GM18505 (cell line): ENCODE results near the gene LIN37.

ENCODE experiments used
- ATAC-seq: cut with Tn5 transposase; IDR thresholded peaks from one replicate; pipeline ENCODE4 v1.9.1; 2021; ENCODE audit not compliant: unreplicated experiment
- POLR2A ChIP-seq: IDR thresholded peaks from 4 replicates; pipeline ENCODE4 v1.6.1; 2011; ENCODE audit warnings: borderline replicate concordance; ENCODE audit not compliant: insufficient read depth, insufficient read length; ENCODE audit errors: extremely low read depth

The LIN37 gene

DNA sequence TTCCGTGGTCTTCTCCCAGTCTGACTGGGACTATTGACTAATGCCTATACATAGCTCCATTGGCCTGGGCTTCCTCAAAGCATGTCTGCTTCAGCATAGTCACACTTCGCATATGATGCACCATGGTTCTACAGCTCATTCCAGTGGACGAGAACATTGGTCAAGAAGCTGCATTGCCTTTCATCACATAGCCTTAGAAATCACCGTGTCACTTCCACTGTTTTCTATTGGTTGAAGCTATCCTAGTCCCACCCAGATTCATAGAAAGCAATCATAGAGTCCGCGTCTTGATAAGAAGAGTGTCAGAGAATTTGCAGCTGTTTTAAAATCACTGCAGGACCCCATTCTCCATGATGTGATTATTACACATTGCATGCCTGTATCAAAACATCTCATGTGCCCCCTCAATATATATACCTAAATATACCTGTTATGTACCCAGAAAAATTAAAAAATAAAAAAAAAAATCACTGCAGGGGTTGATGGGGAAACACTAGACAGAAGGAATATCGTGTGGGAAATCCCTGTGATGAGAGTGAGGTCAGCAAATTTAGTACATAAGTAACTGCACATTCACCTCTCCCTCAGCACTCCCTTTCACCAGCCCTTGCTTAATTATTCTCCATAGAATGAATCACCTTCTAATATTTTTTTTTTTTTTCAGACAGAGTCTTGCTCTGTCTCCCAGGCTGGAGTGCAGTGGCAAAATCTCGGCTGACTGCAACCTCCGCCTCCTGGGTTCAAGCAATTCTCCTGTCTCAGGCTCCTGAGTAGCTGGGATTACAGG is 24.8 kb downstream of the LIN37 start:
- no peak for ATAC-seq
- TF ChIP-seq POLR2A: no peak

DNA sequence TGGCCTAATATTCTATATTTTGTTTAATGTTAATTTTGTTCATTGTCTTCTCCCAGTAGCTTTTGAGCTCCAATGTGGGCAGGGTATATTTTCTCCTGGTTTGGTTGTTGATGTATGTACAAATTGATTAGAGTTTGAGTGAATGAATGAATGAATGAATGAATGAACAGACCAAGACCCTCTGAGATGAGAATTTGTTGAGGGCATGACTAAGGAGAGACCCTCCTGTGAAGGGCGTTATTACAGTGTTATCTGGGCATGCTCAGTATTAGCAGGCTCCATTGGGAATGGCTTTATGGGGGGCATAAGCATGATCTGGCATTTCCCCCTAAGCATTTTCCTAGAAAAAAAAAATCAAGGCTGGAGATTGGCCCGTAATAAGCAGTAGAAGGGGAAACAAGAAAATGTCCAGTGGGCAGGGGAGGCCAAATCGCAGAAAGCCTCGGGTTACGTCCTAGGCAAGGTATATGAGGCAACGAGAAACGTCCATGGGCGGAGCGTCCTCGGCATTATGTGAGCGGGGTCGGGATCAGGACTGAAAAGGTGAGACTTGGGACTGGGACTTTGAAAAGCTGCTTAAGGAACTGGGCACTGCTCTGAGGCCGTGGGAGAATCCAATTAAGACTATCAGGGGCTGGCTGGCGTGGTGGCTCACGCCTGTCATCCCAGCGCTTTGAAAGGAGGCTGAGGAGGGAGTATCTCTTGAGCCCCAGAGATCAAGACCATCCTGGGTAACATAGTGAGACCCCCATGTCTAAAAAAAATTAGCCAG is 26.1 kb downstream of the LIN37 start:
- no peak for ATAC-seq
- no peak for TF ChIP-seq POLR2A

DNA sequence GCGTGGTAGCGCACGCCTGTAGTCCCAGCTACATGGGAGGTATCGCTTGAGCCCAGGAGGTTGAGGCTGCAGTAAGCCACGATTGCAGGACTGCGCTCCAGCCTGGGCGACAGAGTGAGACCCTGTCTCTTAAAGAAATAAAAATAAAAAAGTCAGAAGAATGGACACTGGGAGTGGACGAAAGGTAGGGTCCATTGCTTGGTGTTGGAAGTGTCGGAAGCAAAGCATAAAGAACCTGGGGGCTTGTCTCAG is 26.6 kb downstream of the LIN37 start:
- ATAC-seq: no peak
- no peak for TF ChIP-seq POLR2A

DNA sequence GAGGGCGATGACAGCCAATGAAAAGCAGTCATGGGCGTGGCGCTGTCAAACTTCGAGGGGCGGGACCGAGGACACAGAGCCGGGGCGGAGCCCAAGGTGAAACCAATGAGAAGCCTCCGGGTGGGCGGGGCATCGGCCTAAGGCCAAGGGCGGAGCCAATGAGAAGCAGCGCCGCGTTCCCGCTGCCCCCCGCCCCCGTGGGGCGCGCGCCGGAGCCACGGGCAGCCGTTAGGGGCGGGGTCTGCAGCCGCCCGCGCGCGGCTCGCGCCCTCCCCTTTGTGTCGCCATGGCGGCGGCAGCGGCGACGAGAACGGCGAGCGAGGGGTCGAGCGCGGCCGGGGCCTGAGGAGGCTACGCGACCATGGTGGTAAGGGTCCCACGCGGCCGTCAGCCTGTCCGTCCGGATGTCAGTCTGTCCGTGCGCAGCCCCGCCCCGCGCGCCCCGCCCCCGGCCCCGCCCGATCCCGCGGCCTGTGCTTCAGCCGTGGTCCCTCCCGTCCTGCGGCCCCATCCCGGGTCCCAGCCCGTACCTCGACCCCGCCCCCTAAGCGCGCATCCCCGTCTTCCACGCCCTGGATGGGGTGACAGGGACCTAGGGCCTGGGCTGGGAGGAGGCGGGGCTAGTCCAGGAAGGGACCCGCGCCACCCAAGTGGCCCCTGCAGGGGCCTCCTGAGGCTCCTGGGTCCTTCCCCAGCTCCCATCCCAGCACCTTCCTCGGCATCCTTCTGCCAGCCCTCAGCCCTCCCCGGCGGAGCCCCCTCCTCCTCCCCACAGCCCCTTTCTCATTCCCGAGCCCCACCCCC is 27.1 kb downstream of the LIN37 start, which contains the start of gene ARHGAP33:
TSS of gene ARHGAP33 (plus strand) at position 267 of the 804 bp plus-strand sequence. CDS start at position 362, 95 bp downstream.
- TF ChIP-seq POLR2A: no peak
- ATAC-seq: peak; percentile 85

DNA sequence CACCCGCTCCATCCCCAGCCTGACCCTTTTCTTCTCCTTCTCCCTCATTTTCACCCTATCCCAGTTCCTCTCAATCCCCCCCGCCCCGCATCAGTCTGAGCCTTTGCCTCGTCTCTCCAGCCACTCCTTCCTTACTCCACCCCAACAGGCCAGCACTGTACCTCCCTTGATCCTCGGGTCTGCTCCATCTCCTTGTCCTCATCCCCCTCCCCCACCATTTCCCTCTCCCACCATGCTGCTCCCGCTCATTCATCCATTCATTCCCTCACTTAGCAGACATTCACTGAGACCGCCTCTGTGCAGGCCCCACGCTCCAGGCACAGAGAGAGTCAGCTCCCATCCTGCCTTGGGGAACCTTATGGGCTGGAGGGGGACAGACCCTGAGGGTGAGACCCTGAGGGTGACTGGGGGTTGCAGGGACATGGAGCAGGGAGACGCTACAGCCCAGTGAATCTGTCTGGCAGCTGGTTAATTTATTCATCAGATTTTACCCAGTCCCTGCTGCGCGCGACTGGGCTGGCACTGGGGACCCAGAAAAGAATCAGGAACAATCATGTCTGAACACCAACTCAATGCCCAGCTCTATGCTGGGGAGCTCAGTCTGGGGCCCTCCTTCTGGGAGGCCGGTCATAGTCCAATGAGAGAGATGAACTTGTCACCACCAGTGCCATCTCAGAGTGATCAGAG is 27.9 kb downstream of the LIN37 start:
- TF ChIP-seq POLR2A: no peak
- no peak for ATAC-seq

DNA sequence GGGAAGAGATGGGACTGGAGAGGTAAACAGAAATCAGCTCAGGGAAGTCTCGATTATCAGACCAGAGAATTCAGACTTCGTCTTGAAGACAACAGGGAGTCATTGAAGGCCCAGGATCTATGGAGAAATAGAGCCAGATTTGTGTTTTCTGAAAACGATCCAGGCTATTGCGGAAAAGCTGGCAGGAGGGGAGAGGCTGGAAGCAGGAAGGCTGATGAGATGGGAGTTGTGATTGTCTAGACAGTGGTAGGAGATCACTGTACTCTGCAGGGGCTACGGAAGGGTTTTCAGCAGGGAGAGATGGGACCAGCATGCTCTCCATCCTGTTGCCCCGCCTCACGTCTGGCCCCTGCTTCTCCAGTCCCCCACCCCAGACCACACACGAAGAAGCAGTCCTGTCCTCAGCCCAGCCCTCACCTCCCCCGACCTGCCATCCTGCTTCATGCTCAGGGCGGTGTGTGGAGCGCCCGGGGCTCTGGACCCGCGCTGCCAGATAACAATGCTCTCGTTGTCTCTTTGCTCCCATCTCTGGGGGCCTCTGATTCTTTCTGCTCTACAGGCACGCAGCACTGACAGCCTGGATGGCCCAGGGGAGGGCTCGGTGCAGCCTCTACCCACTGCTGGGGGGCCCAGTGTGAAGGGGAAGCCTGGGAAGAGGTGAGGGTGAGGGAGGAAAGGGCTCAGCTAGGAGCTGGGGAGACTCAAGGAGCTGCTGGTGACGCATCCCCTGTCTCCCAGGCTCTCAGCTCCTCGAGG is 28.9 kb downstream of the LIN37 start:
- no peak for TF ChIP-seq POLR2A
- ATAC-seq: no peak

DNA sequence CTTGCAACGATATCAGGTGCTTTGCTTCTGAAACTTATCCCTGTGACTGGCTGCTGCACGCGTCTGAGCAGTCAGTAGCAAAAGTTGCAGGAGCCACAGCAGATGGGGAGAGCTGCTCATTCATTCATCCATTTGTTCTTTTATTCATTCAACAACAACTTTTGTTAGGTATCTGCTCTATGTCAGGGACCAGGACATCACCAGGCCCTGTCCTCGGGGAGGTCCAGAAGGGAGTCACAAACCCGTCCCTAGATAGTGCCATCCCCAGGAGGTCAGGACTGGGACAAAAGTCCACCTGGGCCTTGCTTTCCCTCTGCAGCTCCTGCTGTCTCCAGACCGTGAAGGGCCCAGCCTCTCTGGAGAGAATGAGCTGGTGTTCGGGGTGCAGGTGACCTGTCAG is 29.6 kb downstream of the LIN37 start:
- TF ChIP-seq POLR2A: no peak
- ATAC-seq: no peak

DNA sequence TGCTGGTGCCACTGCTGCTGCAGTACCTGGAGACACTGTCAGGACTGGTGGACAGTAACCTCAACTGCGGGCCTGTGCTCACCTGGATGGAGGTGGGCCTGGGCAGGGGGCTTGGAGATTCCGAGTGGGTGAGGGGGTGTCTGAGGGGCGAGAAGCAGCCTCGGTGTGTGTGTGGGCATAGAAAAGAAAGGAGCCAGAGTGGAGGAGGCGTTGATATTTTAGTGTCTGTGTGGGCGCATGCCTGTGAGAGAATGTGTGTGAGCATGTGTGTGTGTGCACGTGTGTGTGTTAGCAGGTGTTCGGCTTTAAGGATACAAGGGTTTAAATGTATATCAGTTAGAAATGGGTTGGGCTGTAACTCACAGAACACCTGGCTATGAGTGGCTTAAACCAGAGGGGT is 30.7 kb downstream of the LIN37 start:
- ATAC-seq: no peak
- TF ChIP-seq POLR2A: no peak

DNA sequence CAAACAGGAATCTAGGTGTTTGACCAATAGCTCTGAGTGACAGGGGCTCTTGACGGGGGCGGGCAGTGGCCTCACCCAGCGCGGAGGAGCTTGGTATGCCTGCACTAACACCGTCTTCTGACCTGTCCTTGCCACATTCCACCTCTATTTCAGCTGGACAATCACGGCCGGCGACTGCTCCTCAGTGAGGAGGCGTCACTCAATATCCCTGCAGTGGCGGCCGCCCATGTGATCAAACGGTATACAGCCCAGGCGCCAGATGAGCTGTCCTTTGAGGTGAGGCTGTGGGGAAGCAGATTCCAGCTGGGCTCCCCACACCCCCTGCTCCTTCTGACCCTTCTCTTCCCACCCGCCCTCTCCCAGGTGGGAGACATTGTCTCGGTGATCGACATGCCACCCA is 31.7 kb downstream of the LIN37 start:
- no peak for ATAC-seq

DNA sequence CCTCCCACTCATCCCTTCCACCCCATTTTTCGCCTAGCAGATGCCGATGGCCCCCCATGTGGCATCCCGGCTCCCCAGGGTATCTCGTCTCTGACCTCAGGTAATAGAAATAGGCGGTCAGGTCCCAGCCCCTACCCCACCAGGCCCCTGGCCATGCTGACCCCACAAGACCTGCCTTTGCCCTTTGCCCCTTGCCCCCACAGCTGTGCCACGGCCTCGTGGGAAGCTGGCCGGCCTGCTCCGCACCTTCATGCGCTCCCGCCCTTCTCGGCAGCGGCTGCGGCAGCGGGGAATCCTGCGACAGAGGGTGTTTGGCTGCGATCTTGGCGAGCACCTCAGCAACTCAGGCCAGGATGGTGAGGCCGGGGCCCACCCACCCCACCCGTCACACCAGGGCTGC is 32.3 kb downstream of the LIN37 start:
- no peak for TF ChIP-seq POLR2A
- ATAC-seq: no peak

More for the DNA sequence above, 31.7 kb downstream of the LIN37 start:
- no peak for TF ChIP-seq POLR2A

DNA sequence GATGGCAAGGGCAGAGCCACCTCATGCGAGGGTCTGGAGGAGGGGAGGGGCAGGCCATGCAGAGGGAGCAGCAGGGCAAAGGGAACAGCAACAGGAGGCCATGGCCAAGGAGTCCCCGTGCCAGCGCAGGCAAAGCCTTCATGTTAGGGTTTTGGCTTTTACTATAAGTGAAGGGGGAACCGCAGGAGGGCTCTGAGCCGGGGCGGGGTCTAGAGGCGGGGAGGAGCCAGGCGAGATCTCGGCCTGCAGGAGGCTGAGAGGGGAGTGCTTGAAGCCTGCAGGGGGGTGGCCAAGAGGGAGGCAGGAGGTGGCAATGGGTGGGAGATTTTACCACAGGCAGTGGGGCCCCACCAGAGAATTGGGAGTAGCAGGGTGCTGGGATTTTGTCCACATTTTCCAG is 33.3 kb downstream of the LIN37 start:
- no peak for ATAC-seq
- no peak for TF ChIP-seq POLR2A

DNA sequence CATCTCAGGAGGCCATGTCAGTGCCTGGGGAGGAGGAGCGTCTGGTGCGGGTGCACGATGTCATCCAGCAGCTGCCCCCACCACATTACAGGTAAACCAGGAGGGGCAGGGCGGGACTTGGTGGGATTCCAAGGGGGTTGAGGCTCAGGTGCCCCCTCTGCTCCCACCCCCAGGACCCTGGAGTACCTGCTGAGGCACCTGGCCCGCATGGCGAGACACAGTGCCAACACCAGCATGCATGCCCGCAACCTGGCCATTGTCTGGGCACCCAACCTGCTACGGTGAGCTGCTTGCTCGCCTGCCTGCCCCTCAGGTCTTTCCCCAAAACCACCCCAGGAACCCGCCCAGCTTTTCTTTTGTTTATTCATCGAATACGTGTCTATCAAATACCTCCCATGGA is 34.2 kb downstream of the LIN37 start:
- no peak for TF ChIP-seq POLR2A

More for the DNA sequence above, 34.2 kb downstream of the LIN37 start:
- ATAC-seq: no peak
